PC-9 (cell line): Measurements from ENCODE around the gene MICOS13. TPM values are rescaled to one million over a fixed set of nuclear protein-coding genes. Genes with fewer than 3 reads are reported as not detected.

Source experiments
- BruUV-seq: library from RNA; stranded (reverse); fragments of 400-500 nt; replicated peaks from 2 replicates; lab custom pipeline; 2021; lab: Mats Ljungman, UMichigan
- CTCF ChIA-PET: fragments of 300-600 bp; sonication (Branson Sonifier 250); formaldehyde crosslinking; loops from one replicate; lab custom pipeline; 2022; ENCODE audit warnings: antibody characterized with exemption; lab: Charles Lee
- POLR2A ChIA-PET: fragments of 300-600 bp; sonication (Branson Sonifier 250); formaldehyde crosslinking; loops from one replicate; lab custom pipeline; 2022; ENCODE audit warnings: antibody characterized with exemption; ENCODE audit not compliant: unreplicated experiment; lab: Charles Lee
- DNase-seq, 2 experiments: peaks; one replicate each; pipeline versions ENCODE4 v3.0.0 to v3.0.0-alpha.2; 2015 to 2022; ENCODE audit warnings: mixed read lengths in 1 of 2
- H2AFZ ChIP-seq: fragments of 200-600 bp; sonication (generic); 2 replicates; pipeline ENCODE4 v1.8.1; 2017; ENCODE audit warnings: antibody characterized with exemption
- H3F3A ChIP-seq: fragments of 200-600 bp; sonication (generic); 2 replicates; pipeline ENCODE4 v1.8.1; 2017; ENCODE audit warnings: antibody characterized with exemption, mild to moderate bottlenecking, low read depth; ENCODE audit not compliant: insufficient read depth
- H3K27ac ChIP-seq: fragments of 200-600 bp; sonication (generic); 2 replicates; pipeline ENCODE4 v1.6.1; 2016; ENCODE audit warnings: mixed run types
- H3K27me3 ChIP-seq: fragments of 200-600 bp; sonication (generic); 2 replicates; pipeline ENCODE4 v1.6.1; 2016; ENCODE audit warnings: low read depth, mixed run types; ENCODE audit not compliant: insufficient read depth
- H3K36me3 ChIP-seq: fragments of 200-600 bp; sonication (generic); 2 replicates; pipeline ENCODE4 v1.6.1; 2016; ENCODE audit warnings: low read depth, mixed run types
- H3K4me1 ChIP-seq: fragments of 200-600 bp; sonication (generic); replicated peaks from 2 replicates; pipeline ENCODE4 v1.6.1; 2016; ENCODE audit warnings: mixed run types; ENCODE audit not compliant: insufficient read depth
- H3K4me2 ChIP-seq: fragments of 200-600 bp; sonication (generic); 2 replicates; pipeline ENCODE4 v1.6.1; 2017; ENCODE audit warnings: mixed run types
- H3K4me3 ChIP-seq: fragments of 200-600 bp; sonication (generic); 2 replicates; pipeline ENCODE4 v1.6.1; 2016; ENCODE audit warnings: mixed run types
- H3K79me2 ChIP-seq: fragments of 200-600 bp; sonication (generic); 2 replicates; pipeline ENCODE4 v1.6.1; 2017; ENCODE audit warnings: low read depth, mixed run types
- H3K9me2 ChIP-seq: fragments of 200-600 bp; sonication (generic); 2 replicates; pipeline ENCODE4 v1.8.1; 2017; ENCODE audit warnings: mild to moderate bottlenecking; ENCODE audit not compliant: insufficient read depth
- H3K9me3 ChIP-seq: fragments of 200-600 bp; sonication (generic); 2 replicates; pipeline ENCODE4 v1.8.1; 2016; ENCODE audit warnings: low read depth; ENCODE audit not compliant: insufficient read depth
- H4K20me1 ChIP-seq: fragments of 200-600 bp; sonication (generic); 2 replicates; pipeline ENCODE4 v1.8.1; 2017; ENCODE audit not compliant: insufficient read depth
- EZH2 ChIP-seq: fragments of 200-600 bp; sonication (generic); IDR thresholded peaks from 2 replicates; pipeline ENCODE4 v1.8.0; 2017; ENCODE audit warnings: antibody characterized with exemption, low read depth
- intact Hi-C: fragments of 100-400 bp; cut with micrococcal nuclease; formaldehyde crosslinking; loops from one replicate; pipeline ENCODE4 v1.10.0; 2022; ENCODE audit not compliant: unreplicated experiment
- total RNA-seq: library from RNA; stranded (reverse); gene quantifications from 2 replicates; pipeline ENCODE4 v1.2.3, GENCODE V29; 2021
- TF ChIP-seq, protein P1 (sequence below): fragments of 200-600 bp; sonication (generic); conservative IDR thresholded peaks from 2 replicates; pipeline ENCODE4 v1.6.1; 2017; ENCODE audit warnings: mixed run types, antibody characterized with exemption, mild to moderate bottlenecking, moderate library complexity

Gene MICOS13
- total RNA-seq, 1 experiment from 2014 or later: 34.7 TPM

DNA sequence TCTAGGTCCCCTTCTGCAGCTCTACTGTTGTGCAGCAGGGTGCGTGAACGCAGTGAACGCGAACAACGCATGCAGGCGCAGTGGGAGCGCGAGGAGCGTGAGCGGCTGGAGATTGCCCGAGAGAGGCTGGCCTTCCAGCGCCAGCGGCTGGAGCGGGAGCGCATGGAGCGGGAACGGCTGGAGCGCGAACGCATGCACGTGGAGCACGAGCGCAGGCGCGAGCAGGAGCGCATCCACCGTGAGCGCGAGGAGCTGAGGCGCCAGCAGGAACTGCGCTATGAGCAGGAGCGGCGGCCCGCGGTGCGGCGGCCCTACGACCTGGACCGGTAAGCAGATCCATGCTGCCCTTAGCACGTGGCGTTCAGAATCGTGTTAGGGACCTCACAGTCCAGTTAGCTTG is 18.8 kb downstream of the MICOS13 start:
- Histone ChIP-seq H3K4me2 (no peak overlapping the region), H3K4me3 (no peak overlapping the region), H3F3A (no peaks in the 10 kb centered on the region), H3K36me3 (no peaks in the 10 kb centered on the region), H3K4me1 (no peaks in the 10 kb centered on the region), H3K9me3 (no peaks in the 10 kb centered on the region), H3K27ac (no peak overlapping the region), H4K20me1 (no peaks in the 10 kb centered on the region; the same call in 1 of the 2 replicates), H3K27me3 (no peaks in the 10 kb centered on the region), H2AFZ (no peak overlapping the region), H3K9me2 (no peaks in the 10 kb centered on the region), H3K79me2 (no peaks in the 10 kb centered on the region)
- BruUV-seq: no TSS peak
- no peak for DNase-seq
- no peak for TF ChIP-seq EZH2
- TF ChIP-seq, protein P1, sequence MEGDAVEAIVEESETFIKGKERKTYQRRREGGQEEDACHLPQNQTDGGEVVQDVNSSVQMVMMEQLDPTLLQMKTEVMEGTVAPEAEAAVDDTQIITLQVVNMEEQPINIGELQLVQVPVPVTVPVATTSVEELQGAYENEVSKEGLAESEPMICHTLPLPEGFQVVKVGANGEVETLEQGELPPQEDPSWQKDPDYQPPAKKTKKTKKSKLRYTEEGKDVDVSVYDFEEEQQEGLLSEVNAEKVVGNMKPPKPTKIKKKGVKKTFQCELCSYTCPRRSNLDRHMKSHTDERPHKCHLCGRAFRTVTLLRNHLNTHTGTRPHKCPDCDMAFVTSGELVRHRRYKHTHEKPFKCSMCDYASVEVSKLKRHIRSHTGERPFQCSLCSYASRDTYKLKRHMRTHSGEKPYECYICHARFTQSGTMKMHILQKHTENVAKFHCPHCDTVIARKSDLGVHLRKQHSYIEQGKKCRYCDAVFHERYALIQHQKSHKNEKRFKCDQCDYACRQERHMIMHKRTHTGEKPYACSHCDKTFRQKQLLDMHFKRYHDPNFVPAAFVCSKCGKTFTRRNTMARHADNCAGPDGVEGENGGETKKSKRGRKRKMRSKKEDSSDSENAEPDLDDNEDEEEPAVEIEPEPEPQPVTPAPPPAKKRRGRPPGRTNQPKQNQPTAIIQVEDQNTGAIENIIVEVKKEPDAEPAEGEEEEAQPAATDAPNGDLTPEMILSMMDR: no peak
- ChIA-PET POLR2A (no interaction called here), CTCF (interaction anchor here (0.6 kb wide), 1 partner anchor 113 kb away, joined by 3 read pairs; no protein-coding TSS in a partner anchor)
- intact Hi-C loops: no loop called here

DNA sequence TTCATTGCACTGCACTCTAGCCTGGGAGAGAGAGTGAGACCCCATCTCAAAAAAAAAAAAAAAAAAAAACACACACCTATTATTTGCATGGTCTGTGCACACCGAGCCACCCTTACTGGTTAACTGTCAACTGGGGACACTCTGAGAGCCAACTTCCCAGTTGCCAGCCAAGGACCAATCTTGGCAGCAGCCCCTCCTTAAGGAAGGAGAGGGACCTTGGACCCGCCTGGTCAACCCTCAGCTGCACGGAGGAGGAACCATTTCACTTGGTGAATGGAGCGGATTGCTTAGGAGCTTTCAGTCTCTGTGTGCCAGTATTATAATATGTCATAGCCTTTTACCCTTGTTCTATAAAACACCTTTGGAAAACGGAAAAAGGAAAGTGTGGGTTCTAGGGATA is 24.9 kb downstream of the MICOS13 start:
- TF ChIP-seq EZH2: no peak
- TF ChIP-seq, protein P1: no peak

DNA sequence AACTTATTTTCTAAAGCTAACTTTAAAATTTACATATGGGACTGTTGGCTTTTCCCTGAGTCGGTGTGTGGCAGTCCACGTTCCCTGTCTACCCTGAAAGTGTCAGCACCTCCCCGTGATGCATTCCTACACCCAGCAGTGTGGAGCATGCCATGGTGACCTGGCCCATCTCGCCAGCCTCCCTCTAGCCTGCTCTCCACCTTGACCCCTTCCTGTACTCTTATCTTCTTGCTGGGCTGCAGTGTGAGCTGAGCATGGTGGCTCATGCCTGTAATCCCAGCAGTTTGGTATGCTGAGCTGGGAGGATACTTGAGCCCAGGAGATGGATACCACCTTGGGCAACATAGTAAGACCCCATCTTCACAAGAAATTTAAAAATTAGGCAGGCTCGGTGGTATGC is 25.4 kb downstream of the MICOS13 start:
- H3K36me3 ChIP-seq: no peaks in the 10 kb centered on the region
- CTCF ChIA-PET: no interaction called here

More for the DNA sequence above, 24.9 kb downstream of the MICOS13 start:
- Histone ChIP-seq H3K27ac (no peak overlapping the region), H3K4me1 (no peaks in the 10 kb centered on the region), H3K79me2 (no peaks in the 10 kb centered on the region), H4K20me1 (peaks cover 6% of the 10 kb centered on the region; the same call in 1 of the 2 replicates), H2AFZ (no peak overlapping the region), H3K4me2 (no peak overlapping the region), H3F3A (peaks cover 7% of the 10 kb centered on the region; the same call in 1 of the 2 replicates), H3K4me3 (no peak overlapping the region), H3K9me3 (no peaks in the 10 kb centered on the region), H3K36me3 (no peaks in the 10 kb centered on the region), H3K27me3 (no peaks in the 10 kb centered on the region), H3K9me2 (no peaks in the 10 kb centered on the region)
- no peak for DNase-seq
- ChIA-PET POLR2A (no interaction called here), CTCF (no interaction called here)
- no TSS peak for BruUV-seq
- intact Hi-C loops: no loop called here

More for the DNA sequence above, 25.4 kb downstream of the MICOS13 start:
- POLR2A ChIA-PET: no interaction called here
- Histone ChIP-seq H2AFZ (no peak overlapping the region), H3K4me3 (no peak overlapping the region), H4K20me1 (peaks cover 6% of the 10 kb centered on the region; the same call in 1 of the 2 replicates), H3K9me3 (no peaks in the 10 kb centered on the region), H3K27me3 (no peaks in the 10 kb centered on the region), H3K4me1 (no peaks in the 10 kb centered on the region), H3F3A (peaks cover 7% of the 10 kb centered on the region; the same call in 1 of the 2 replicates), H3K79me2 (no peaks in the 10 kb centered on the region), H3K27ac (no peak overlapping the region), H3K4me2 (no peak overlapping the region), H3K9me2 (no peaks in the 10 kb centered on the region)
- no TSS peak for BruUV-seq
- TF ChIP-seq, protein P1: no peak
- no peak for TF ChIP-seq EZH2
- DNase-seq: no peak
- intact Hi-C loops: no loop called here
